HepG2 (cell line): ENCODE data around the gene AP1M1. TPM values are rescaled to one million over a fixed set of nuclear protein-coding genes. Genes with fewer than 3 reads are reported as not detected.

Source experiments
- ATAC-seq: fragments of 200-7000 bp; cut with Tn5 transposase; 3 replicates; pipeline ENCODE4 v1.9.1; 2020; ENCODE audit warnings: mild to moderate bottlenecking, moderate library complexity
- BruUV-seq: library from RNA; stranded (reverse); fragments of 400-500 nt; replicated peaks from 2 replicates; lab custom pipeline; 2021; lab: Mats Ljungman, UMichigan
- CTCF ChIA-PET: fragments of 300-600 bp; formaldehyde crosslinking; extraction: SDS; loops from one replicate; lab custom pipeline; 2021; ENCODE audit warnings: low total read pairs, inconsistent platforms, low intra/inter-chr PET ratio; lab: Yijun Ruan, JAX
- POLR2A ChIA-PET: fragments of 350-600 bp; sonication (Branson Sonifier 250); formaldehyde crosslinking; loops from one replicate; lab custom pipeline; 2020; ENCODE audit warnings: antibody characterized with exemption, inconsistent platforms; lab: Yijun Ruan, JAX
- DNase-seq: peaks from one replicate; pipeline ENCODE4 v3.0.0-alpha.2; 2015; ENCODE audit warnings: low spot score
- FAIRE-seq: peaks from 3 replicates; lab custom pipeline; 2011; peaks lifted over from hg19 to GRCh38; lab: Jason Lieb, UNC
- H2AFZ ChIP-seq: one replicate; pipeline ENCODE4 v1.6.1; 2011; ENCODE audit warnings: low read length, inconsistent platforms
- H3K27ac ChIP-seq: fragments of 300-600 bp; 3 replicates; pipeline ENCODE4 v1.8.0; 2011; ENCODE audit warnings: mixed run types, mild to moderate bottlenecking, mixed read lengths, low read length, inconsistent platforms; ENCODE audit not compliant: insufficient read depth; ENCODE audit errors: extremely low read length
- H3K27me3 ChIP-seq, 2 experiments: fragments of 200-600 bp in 1 of 2; 2 replicates in 1 of 2; 3 replicates in 1 of 2; pipeline versions ENCODE4 v1.6.0 to v1.8.0; 2011; ENCODE audit warnings: low read length in 2 of 2, mild to moderate bottlenecking in 2 of 2, moderate library complexity in 2 of 2, inconsistent platforms in 1 of 2; ENCODE audit not compliant: insufficient read depth in 2 of 2, control insufficient read depth in 1 of 2
- H3K36me3 ChIP-seq, 2 experiments: fragments of 200-600 bp in 1 of 2; replicated peaks in 1 of 2; 2 replicates in 1 of 2; 3 replicates in 1 of 2; pipeline versions ENCODE4 v1.5.1 to v1.8.0; 2011; ENCODE audit warnings: low read length in 2 of 2, inconsistent platforms in 1 of 2; ENCODE audit not compliant: insufficient read depth in 2 of 2, control insufficient read depth in 1 of 2
- H3K4me1 ChIP-seq: 2 replicates; pipeline ENCODE4 v1.5.1; 2012; ENCODE audit warnings: low read length, inconsistent platforms; ENCODE audit not compliant: insufficient read depth
- H3K4me2 ChIP-seq: 2 replicates; pipeline ENCODE4 v1.6.0; 2011; ENCODE audit warnings: low read depth, low read length, inconsistent platforms
- H3K4me3 ChIP-seq, 3 experiments: fragments of 200-600 bp in 1 of 3; sonication (generic), shearing (Covaris generic) in 1 of 3; replicated peaks in 1 of 3; 2 replicates each; pipeline ENCODE4 v1.5.1; 2011 to 2016; ENCODE audit warnings: low read length in 3 of 3, inconsistent platforms in 2 of 3, low read depth in 2 of 3, mild to moderate bottlenecking in 2 of 3, control low read depth in 1 of 3, mixed read lengths in 1 of 3; ENCODE audit not compliant: insufficient read depth in 1 of 3
- H3K79me2 ChIP-seq: one replicate; pipeline ENCODE4 v1.6.1; 2011; ENCODE audit warnings: low read length, inconsistent platforms; ENCODE audit not compliant: insufficient read depth
- H3K9ac ChIP-seq: 2 replicates; pipeline ENCODE4 v1.6.0; 2011; ENCODE audit warnings: mild to moderate bottlenecking, low read depth, low read length, inconsistent platforms; ENCODE audit not compliant: insufficient read depth
- H3K9me3 ChIP-seq: 2 replicates; pipeline ENCODE4 v1.5.1; 2012; ENCODE audit warnings: mild to moderate bottlenecking, low read length
- H4K20me1 ChIP-seq: 2 replicates; pipeline ENCODE4 v1.6.0; 2011; ENCODE audit warnings: inconsistent platforms, mild to moderate bottlenecking, low read length, moderate library complexity; ENCODE audit not compliant: insufficient read depth
- AGO2 ChIP-seq: fragments of 200-400 bp; formaldehyde crosslinking; optimal IDR thresholded peaks from 2 replicates; pipeline ENCODE3; 2017; ENCODE audit warnings: mild to moderate bottlenecking, low read depth, low read length, moderate library complexity
- FOSL1 ChIP-seq: sonication (generic); formaldehyde crosslinking; IDR thresholded peaks from 2 replicates; pipeline ENCODE4 v1.9.0; 2021; ENCODE audit warnings: missing genetic modification reagents, borderline replicate concordance
- KLF11 ChIP-seq: IDR thresholded peaks from 2 replicates; pipeline ENCODE4 v1.6.1; 2016; ENCODE audit warnings: missing compliant biosample characterization
- ONECUT2 ChIP-seq: sonication (generic); formaldehyde crosslinking; IDR thresholded peaks from 2 replicates; pipeline ENCODE4 v1.4.0; 2020; ENCODE audit warnings: missing genetic modification reagents
- ZNF263 ChIP-seq: sonication (generic); formaldehyde crosslinking; IDR thresholded peaks from 2 replicates; pipeline ENCODE4 v1.4.0; 2020; ENCODE audit warnings: missing genetic modification reagents
- WGBS: methylation state at CpG from one replicate; pipeline ENCODE4 v1.1.6; 2017; ENCODE audit warnings: low lambda C conversion rate; 5-methylcytosine and 5-hydroxymethylcytosine counted together
- in situ Hi-C: cut with HindIII; loops from 2 replicates; pipeline ENCODE4 v1.10.0; 2017; ENCODE audit warnings: low pct_unique_long_range_greater_than_20kb; ENCODE audit not compliant: extremely low pct_ligation_motif_present
- intact Hi-C: fragments of 100-400 bp; cut with micrococcal nuclease; formaldehyde crosslinking; loops from one replicate; pipeline ENCODE4 v1.10.0; 2022; ENCODE audit not compliant: unreplicated experiment
- polyA plus RNA-seq, 8 experiments: library from polyadenylated mRNA; depleted of rRNA in 3 of 8; stranded (reverse) in 7 of 8; unstranded in 1 of 8; fragments of >200 nt; fragmentation: Illumina TruSeq in 4 of 8; extraction: Trizol in 4 of 8; gene quantifications; 2 replicates each; pipeline versions ENCODE4 v1.2.1 to v1.2.3, GENCODE V29; 2011 to 2016; ENCODE audit warnings: low read depth in 4 of 8, missing spikeins in 1 of 8, mixed read lengths in 1 of 8; ENCODE audit not compliant: insufficient read depth in 1 of 8
- total RNA-seq, 5 experiments: library from RNA; depleted of rRNA; stranded (reverse); fragments of >200 nt; fragmentation: Illumina TruSeq; extraction: Trizol; gene quantifications; 2 replicates each; pipeline ENCODE4 v1.2.3, GENCODE V29; 2016; ENCODE audit warnings: low read depth in 1 of 5

AP1M1 gene
- total and polyA plus RNA-seq, 2 of the 13 experiments (the other 11 are each of a cell fraction or from before 2014, with no cell fraction given), result 34.4 to 46.1 TPM

DNA sequence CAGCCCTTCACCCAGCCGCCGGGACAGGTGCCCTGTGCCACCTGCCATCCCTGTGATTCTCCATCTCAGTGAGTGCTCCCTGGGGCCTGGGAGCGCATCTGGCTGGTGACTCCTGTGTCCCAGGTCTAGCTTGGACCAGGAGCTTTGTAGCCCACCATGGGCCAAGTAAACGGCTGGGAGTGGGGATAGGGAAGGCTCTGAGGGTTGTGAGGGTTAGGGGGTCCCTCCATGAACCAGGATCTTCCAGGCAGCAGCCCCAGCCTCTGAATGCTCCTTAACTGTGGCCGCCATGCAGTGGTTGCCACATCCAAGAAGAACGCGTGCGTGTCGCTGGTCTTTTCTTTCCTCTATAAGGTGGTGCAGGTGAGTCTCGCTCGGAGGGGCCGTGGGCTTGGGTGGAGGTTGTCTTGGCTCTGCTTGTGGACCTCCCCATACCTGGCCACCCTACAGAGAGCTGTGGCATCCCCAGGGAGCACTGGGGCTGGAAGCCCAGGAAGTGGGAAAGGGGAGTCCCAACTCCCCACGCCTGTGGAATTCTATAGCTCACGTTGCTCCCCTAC is 8.4 kb downstream of the AP1M1 start:
- H2AFZ ChIP-seq, result no peak overlapping the region
- no peaks in the 10 kb centered on the region for H3K9me3 ChIP-seq
- no peaks in the 10 kb centered on the region for H4K20me1 ChIP-seq
- H3K9ac ChIP-seq, result no peak overlapping the region
- no peak overlapping the region for H3K4me3 ChIP-seq
- 100% methylated on average over 7 of the region's 14 CpGs for WGBS
- BruUV-seq, result no TSS peak
- DNase-seq (no peak), FAIRE-seq (no peak), ATAC-seq (no peak)
- intact Hi-C loops (no loop called here), in situ Hi-C loops (no loop called here)
- H3K4me2 ChIP-seq, result no peak overlapping the region
- peaks cover under 1% of the 10 kb centered on the region for H3K79me2 ChIP-seq
- POLR2A ChIA-PET, result no interaction called here
- H3K27me3 ChIP-seq, result no peaks in the 10 kb centered on the region
- peaks cover 28% of the 10 kb centered on the region for H3K4me1 ChIP-seq
- H3K36me3 ChIP-seq, result peaks cover 24 to 48% of the 10 kb centered on the region in 2 experiments; a peak in 4 of 5 replicates
- TF ChIP-seq AGO2, result peak; percentile 0
- TF ChIP-seq ZNF263 (CRISPR knock-in tag), result peak; percentile 51; the same call in 1 of the 2 replicates
- no peak for TF ChIP-seq KLF11 (CRISPR knock-in tag)
- TF ChIP-seq FOSL1 (CRISPR knock-in tag), result no peak
- TF ChIP-seq, all 625 proteins: peak for 2
- H3K27ac ChIP-seq, result peak overlapping the region; percentile 29
- CTCF ChIA-PET, result no interaction called here

DNA sequence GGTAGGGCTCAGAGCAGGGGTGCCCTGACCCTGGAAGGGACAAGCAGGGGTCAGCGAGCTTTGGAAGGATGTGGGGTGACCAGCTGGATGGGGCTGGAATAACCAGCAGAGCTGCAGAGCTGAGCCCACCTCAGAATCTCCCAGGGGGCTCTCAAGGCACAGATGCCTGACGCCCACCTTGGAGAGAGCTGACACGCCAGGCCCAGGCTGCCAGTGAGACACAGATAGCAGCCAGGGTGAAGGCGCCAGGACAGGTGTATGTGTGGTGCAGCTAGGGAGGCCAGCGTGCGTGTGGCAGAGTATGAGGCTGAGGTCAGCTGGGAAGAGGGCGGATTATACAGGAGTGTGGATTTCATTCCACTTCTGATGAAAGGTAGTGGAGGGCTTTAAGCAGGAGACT is 8.9 kb downstream of the AP1M1 start:
- H3K27ac ChIP-seq, result no peak overlapping the region
- no peaks in the 10 kb centered on the region for H3K9me3 ChIP-seq
- no peak for DNase-seq
- no peaks in the 10 kb centered on the region for H3K79me2 ChIP-seq
- intact Hi-C loops (no loop called here), in situ Hi-C loops (no loop called here)
- FAIRE-seq, result no peak
- H3K9ac ChIP-seq, result no peak overlapping the region
- no peak overlapping the region for H3K4me3 ChIP-seq
- peak; percentile 72 for TF ChIP-seq AGO2
- no peak for TF ChIP-seq ONECUT2 (CRISPR knock-in tag)
- H3K4me1 ChIP-seq, result peaks cover 24% of the 10 kb centered on the region
- no peaks in the 10 kb centered on the region for H3K27me3 ChIP-seq
- WGBS, result 100% methylated on average over 6 of the region's 7 CpGs
- POLR2A ChIA-PET, result no interaction called here
- CTCF ChIA-PET, result no interaction called here
- ATAC-seq, result no peak
- peaks cover 24 to 47% of the 10 kb centered on the region in 2 experiments; a peak in 4 of 5 replicates for H3K36me3 ChIP-seq
- no TSS peak for BruUV-seq
- no peaks in the 10 kb centered on the region for H4K20me1 ChIP-seq
- no peak overlapping the region for H2AFZ ChIP-seq
- no peak overlapping the region for H3K4me2 ChIP-seq
